HCT116 (cell line): ENCODE results near the gene SLC6A7.

Source experiments
- CTCF ChIP-seq, 3 experiments: fragments of 200-600 bp in 1 of 3; sonication (generic) in 1 of 3; IDR thresholded peaks in 2 of 3; conservative IDR thresholded peaks in 1 of 3; 2 replicates each; pipeline ENCODE4 v1.5.1; 2012 to 2017; ENCODE audit warnings: low read depth in 2 of 3, low read length in 2 of 3, antibody characterized with exemption in 1 of 3, borderline replicate concordance in 1 of 3, control low read depth in 1 of 3, mild to moderate bottlenecking in 1 of 3, mixed read lengths in 1 of 3, mixed run types in 1 of 3, moderate library complexity in 1 of 3; ENCODE audit not compliant: insufficient read depth in 1 of 3
- EGR1 ChIP-seq: IDR thresholded peaks from 2 replicates; pipeline ENCODE4 v1.6.1; 2012; ENCODE audit warnings: low read depth
- POLR2A ChIP-seq: IDR thresholded peaks from 2 replicates; pipeline ENCODE4 v1.7.0; 2011; ENCODE audit warnings: borderline replicate concordance; ENCODE audit not compliant: insufficient read depth, insufficient read length; ENCODE audit errors: extremely low read depth
- ZBTB33 ChIP-seq: IDR thresholded peaks from 2 replicates; pipeline ENCODE4 v1.6.1; 2011; ENCODE audit warnings: mild to moderate bottlenecking, low read length, moderate library complexity; ENCODE audit not compliant: insufficient replicate concordance; ENCODE audit errors: extremely low read depth

GRCh38 chr5:150180241-150181026, 9.4 kb upstream of the SLC6A7 start:
- no peak for TF ChIP-seq POLR2A
- TF ChIP-seq CTCF (IDR thresholded peaks at IDR 0.05 in 2 of 3, conservative IDR thresholded peaks at IDR 0.05 in 1 of 3; ENCODE audit: borderline replicate concordance in 1 of 3, insufficient read depth in 1 of 3, low read depth in 2 of 3, low read length in 2 of 3), result no peak
- TF ChIP-seq EGR1, result no peak
- TF ChIP-seq ZBTB33, result no peak
